ENCODE results near the gene SH3GLB2. TPM values are rescaled to one million over a fixed set of nuclear protein-coding genes. Genes with fewer than 3 reads are reported as not detected.

Gene SH3GLB2
- total and polyA plus RNA-seq, 2 of the 8 experiments (the other 6 are each of a cell fraction or from before 2014, with no cell fraction given) = 52.7 to 79.9 TPM

GRCh38 chr9:128998462-128998861 lies 29.7 kb downstream of the SH3GLB2 start:
- Histone ChIP-seq H3K27ac (ENCODE audit: low read depth, low read length) (no peak overlapping the region), H3K4me3 (ENCODE audit: extremely low read depth in 1 of 4, insufficient read depth in 2 of 4, low read depth in 3 of 4, low read length in 4 of 4) (no peak overlapping the region), H3K27me3 (replicated peaks in 1 of 4; ENCODE audit: control insufficient read depth in 3 of 4, extremely low read depth in 1 of 4, insufficient read depth in 3 of 4, low read length in 3 of 4) (no peaks in the 10 kb centered on the region), H2AFZ (ENCODE audit: low read length) (no peak overlapping the region), H2BK5ac (ENCODE audit: low read depth, low read length) (no peak overlapping the region; the same call in 1 of the 2 replicates), H4K5ac (ENCODE audit: insufficient read length, low read depth, low read length) (no peak overlapping the region), H2BK120ac (replicated peaks; ENCODE audit: low read depth, low read length) (no peak overlapping the region), H3K4me2 (ENCODE audit: insufficient read depth in 1 of 2, low read depth in 2 of 2, low read length in 2 of 2) (no peak overlapping the region), H3K36me3 (ENCODE audit: control insufficient read depth in 2 of 4, insufficient read depth in 4 of 4, low read length in 3 of 4) (peaks cover 55 to 86% (median 80%) of the 10 kb centered on the region in 4 experiments), H3K9me3 (ENCODE audit: insufficient read depth in 2 of 2, low read depth in 1 of 2, low read length in 1 of 2) (no peaks in the 10 kb centered on the region), H3K4ac (replicated peaks; ENCODE audit: insufficient read length, low read depth, low read length) (no peak overlapping the region), H4K91ac (replicated peaks; ENCODE audit: insufficient read length, low read length) (no peak overlapping the region), H3K23me2 (ENCODE audit: low read depth, low read length) (no peaks in the 10 kb centered on the region), H2BK15ac (ENCODE audit: low read length) (no peak overlapping the region), H3K23ac (ENCODE audit: insufficient read length) (no peak overlapping the region), H2BK20ac (ENCODE audit: low read length) (no peak overlapping the region), H2BK12ac (ENCODE audit: low read depth, low read length) (no peak overlapping the region), H3K14ac (ENCODE audit: insufficient read length) (no peak overlapping the region), H4K20me1 (replicated peaks in 1 of 2; ENCODE audit: control insufficient read depth in 1 of 2, insufficient read depth in 2 of 2, low read length in 2 of 2) (peaks cover 9 to 10% of the 10 kb centered on the region in 2 experiments), H3K79me2 (ENCODE audit: control insufficient read depth in 1 of 2, insufficient read depth in 2 of 2, low read length in 2 of 2) (no peaks in the 10 kb centered on the region), H3K18ac (ENCODE audit: extremely low read depth, low read length) (no peak overlapping the region), H3K4me1 (replicated peaks in 1 of 4; ENCODE audit: control insufficient read depth in 3 of 4, insufficient read depth in 4 of 4, low read length in 3 of 4) (no peaks in the 10 kb centered on the region), H3K79me1 (ENCODE audit: low read depth, low read length) (no peaks in the 10 kb centered on the region), H3K9ac (replicated peaks in 1 of 4; ENCODE audit: extremely low read depth in 1 of 4, low read depth in 3 of 4, low read length in 3 of 4) (no peak overlapping the region), H3K56ac (replicated peaks; ENCODE audit: insufficient read length, low read depth, low read length) (no peak overlapping the region), H2AK5ac (ENCODE audit: low read depth, low read length) (no peak overlapping the region), H4K8ac (ENCODE audit: extremely low read depth, insufficient read depth, low read length) (no peak overlapping the region)
- ChIA-PET POLR2A (ENCODE audit: partially characterized antibody) (interaction anchor here (0.9 to 2.5 kb wide), 2 partner anchors 10 to 222 kb away, joined by 3 to 11 read pairs; no protein-coding TSS in a partner anchor), CTCF (ENCODE audit: partially characterized antibody) (interaction anchor here (1.4 to 7.4 kb wide), 2 partner anchors 10 to 151 kb away, joined by 3 to 67 read pairs; no protein-coding TSS in a partner anchor)
- FAIRE-seq = no peak
- no peak for DNase-seq (ENCODE audit: low read depth in 1 of 2, low spot score in 2 of 2)
- 95% methylated on average over 6 of the region's 6 CpGs; no CpG with 5 or more reads in 1 of the 2 experiments for WGBS, 2 experiments (ENCODE audit: extremely low coverage in 1 of 2, insufficient coverage in 1 of 2, insufficient read length in 1 of 2, insufficient replicate concordance in 2 of 2, low coverage in 1 of 2, low lambda C conversion rate in 2 of 2, missing lambda C conversion rate in 1 of 2)
- TF ChIP-seq RFX5 (IDR thresholded peaks at IDR 0.05; ENCODE audit: borderline replicate concordance, low read depth, low read length) (no peak), SIRT6 (IDR thresholded peaks at IDR 0.05; ENCODE audit: low read length) (no peak), BCL11A (IDR thresholded peaks at IDR 0.05; ENCODE audit: low read depth in 2 of 2, low read length in 2 of 2) (no peak), CREB1 (IDR thresholded peaks at IDR 0.05) (no peak), KDM1A (IDR thresholded peaks at IDR 0.05; ENCODE audit: borderline replicate concordance, low read length) (no peak), POU5F1 (IDR thresholded peaks at IDR 0.05; ENCODE audit: low read depth, low read length) (no peak), TAF7 (optimal IDR thresholded peaks at IDR 0.05; ENCODE audit: borderline replicate concordance, low read depth, low read length) (no peak), PHF8 (conservative IDR thresholded peaks at IDR 0.05; ENCODE audit: low read depth, low read length) (no peak), YY1 (IDR thresholded peaks at IDR 0.05; ENCODE audit: low read depth, low read length) (no peak), SUZ12 (IDR thresholded peaks at IDR 0.05; ENCODE audit: low read length) (no peak), GTF2F1 (IDR thresholded peaks at IDR 0.05; ENCODE audit: borderline replicate concordance, low read depth, low read length) (no peak), EP300 (IDR thresholded peaks at IDR 0.05; ENCODE audit: borderline replicate concordance in 1 of 2, low read depth in 2 of 2, low read length in 2 of 2) (no peak), HDAC2 (IDR thresholded peaks at IDR 0.05; ENCODE audit: borderline replicate concordance in 1 of 2, low read depth in 2 of 2, low read length in 2 of 2) (no peak)
- TF ChIP-seq, protein P1, sequence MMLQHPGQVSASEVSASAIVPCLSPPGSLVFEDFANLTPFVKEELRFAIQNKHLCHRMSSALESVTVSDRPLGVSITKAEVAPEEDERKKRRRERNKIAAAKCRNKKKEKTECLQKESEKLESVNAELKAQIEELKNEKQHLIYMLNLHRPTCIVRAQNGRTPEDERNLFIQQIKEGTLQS (IDR thresholded peaks at IDR 0.05; ENCODE audit: insufficient read depth, low read depth, low read length) = no peak
